HEK293 (cell line): ENCODE data around the gene ALOXE3.

Experiments used
- CTCF ChIA-PET: fragments of 350-600 bp; formaldehyde crosslinking; extraction: SDS; loops from one replicate; lab custom pipeline; 2021; ENCODE audit warnings: antibody characterized with exemption; lab: Yijun Ruan, JAX
- POLR2A ChIA-PET: fragments of 300-600 bp; formaldehyde crosslinking; extraction: SDS; loops from one replicate; lab custom pipeline; 2020; ENCODE audit warnings: antibody characterized with exemption, inconsistent platforms; lab: Yijun Ruan, JAX
- H3K27ac ChIP-seq: fragments of 200-500 bp; sonication (Bioruptor generic); 2 replicates; pipeline ENCODE4 v1.5.1; 2014; ENCODE audit warnings: low read depth, low read length, control low read depth, inconsistent platforms; ENCODE audit errors: extremely low read depth
- H3K36me3 ChIP-seq, 2 experiments: fragments of 200-500 bp in 1 of 2; sonication (Bioruptor generic) in 1 of 2; 1 replicate in 1 of 2; 2 replicates in 1 of 2; pipeline ENCODE4 v1.5.1; 2014 to 2017; ENCODE audit warnings: inconsistent platforms in 2 of 2, low read length in 2 of 2; ENCODE audit not compliant: control insufficient read depth in 2 of 2, insufficient read depth in 1 of 2
- H3K4me1 ChIP-seq: fragments of 200-500 bp; sonication (Bioruptor generic); 2 replicates; pipeline ENCODE4 v1.5.1; 2014; ENCODE audit warnings: mild to moderate bottlenecking, low read length, inconsistent platforms; ENCODE audit not compliant: control insufficient read depth, insufficient read depth
- H3K4me3 ChIP-seq: 2 replicates; pipeline ENCODE4 v1.5.1; 2011; ENCODE audit warnings: low read depth, mild to moderate bottlenecking, control low read depth, low read length, moderate library complexity
- H3K9me3 ChIP-seq: fragments of 200-500 bp; sonication (Bioruptor generic); 2 replicates; pipeline ENCODE4 v1.5.1; 2014; ENCODE audit warnings: low read depth, low read length, inconsistent platforms; ENCODE audit not compliant: control insufficient read depth, insufficient read depth
- KLF1 ChIP-seq: fragments of 450-650 bp; formaldehyde crosslinking; IDR thresholded peaks from 2 replicates; pipeline ENCODE4 v1.5.1; 2016; ENCODE audit warnings: missing biosample characterization, missing genetic modification characterization
- KLF10 ChIP-seq: fragments of 450-650 bp; IDR thresholded peaks from 2 replicates; pipeline ENCODE4 v1.5.1; 2018; ENCODE audit warnings: missing biosample characterization, mild to moderate bottlenecking, missing genetic modification characterization
- KLF8 ChIP-seq: fragments of 450-650 bp; formaldehyde crosslinking; IDR thresholded peaks from 2 replicates; pipeline ENCODE4 v1.5.1; 2016; ENCODE audit warnings: missing biosample characterization, missing genetic modification characterization
- OSR2 ChIP-seq: fragments of 450-650 bp; formaldehyde crosslinking; IDR thresholded peaks from 2 replicates; pipeline ENCODE4 v1.5.1; 2016; ENCODE audit warnings: missing biosample characterization, missing genetic modification characterization
- SP3 ChIP-seq: fragments of 450-650 bp; formaldehyde crosslinking; IDR thresholded peaks from 2 replicates; pipeline ENCODE4 v1.5.1; 2016; ENCODE audit warnings: missing biosample characterization, missing genetic modification characterization
- ZNF133 ChIP-seq: fragments of 450-650 bp; formaldehyde crosslinking; IDR thresholded peaks from 2 replicates; pipeline ENCODE4 v1.5.1; 2016; ENCODE audit warnings: missing biosample characterization, missing genetic modification characterization
- ZNF155 ChIP-seq: fragments of 450-650 bp; formaldehyde crosslinking; IDR thresholded peaks from 2 replicates; pipeline ENCODE4 v1.5.1; 2016; ENCODE audit warnings: missing biosample characterization, missing genetic modification characterization
- ZNF174 ChIP-seq: fragments of 450-650 bp; formaldehyde crosslinking; IDR thresholded peaks from 2 replicates; pipeline ENCODE4 v1.5.0; 2017; ENCODE audit warnings: missing biosample characterization, mild to moderate bottlenecking, missing genetic modification characterization
- ZNF221 ChIP-seq: fragments of 450-650 bp; formaldehyde crosslinking; IDR thresholded peaks from 2 replicates; pipeline ENCODE4 v1.5.1; 2017; ENCODE audit warnings: missing biosample characterization, missing genetic modification characterization, borderline replicate concordance
- ZNF24 ChIP-seq: fragments of 450-650 bp; formaldehyde crosslinking; IDR thresholded peaks from 2 replicates; pipeline ENCODE4 v1.5.1; 2016; ENCODE audit warnings: missing biosample characterization, missing genetic modification characterization
- ZNF274 ChIP-seq, 2 experiments: fragments of 200-500 bp in 1 of 2; fragments of 450-650 bp in 1 of 2; sonication (Bioruptor generic) in 1 of 2; formaldehyde crosslinking in 1 of 2; IDR thresholded peaks; 2 replicates each; pipeline versions ENCODE4 v1.5.1 to v1.6.1; 2014 to 2016; ENCODE audit warnings: borderline replicate concordance in 1 of 2, inconsistent platforms in 1 of 2, low read length in 1 of 2, missing biosample characterization in 1 of 2, missing genetic modification characterization in 1 of 2
- ZNF366 ChIP-seq: fragments of 450-650 bp; formaldehyde crosslinking; conservative IDR thresholded peaks from 2 replicates; pipeline ENCODE4 v1.5.1; 2016; ENCODE audit warnings: missing biosample characterization, missing genetic modification characterization
- ZNF549 ChIP-seq: fragments of 450-650 bp; IDR thresholded peaks from 2 replicates; pipeline ENCODE4 v1.5.1; 2018; ENCODE audit warnings: missing biosample characterization, missing genetic modification characterization, mild to moderate bottlenecking, inconsistent platforms, moderate library complexity
- ZNF555 ChIP-seq: fragments of 450-650 bp; formaldehyde crosslinking; conservative IDR thresholded peaks from 2 replicates; pipeline ENCODE4 v1.5.1; 2017; ENCODE audit warnings: missing biosample characterization, mild to moderate bottlenecking, missing genetic modification characterization, inconsistent platforms
- ZNF560 ChIP-seq: fragments of 450-650 bp; formaldehyde crosslinking; IDR thresholded peaks from 2 replicates; pipeline ENCODE4 v1.5.1; 2017; ENCODE audit warnings: missing biosample characterization, missing genetic modification characterization, borderline replicate concordance
- ZNF626 ChIP-seq: fragments of 450-650 bp; sonication (Bioruptor Pico); formaldehyde crosslinking; IDR thresholded peaks from 2 replicates; pipeline ENCODE4 v1.5.1; 2018; ENCODE audit warnings: missing biosample characterization, missing genetic modification characterization, inconsistent platforms
- ZNF670 ChIP-seq: fragments of 450-650 bp; formaldehyde crosslinking; IDR thresholded peaks from 2 replicates; pipeline ENCODE4 v1.5.1; 2016; ENCODE audit warnings: missing biosample characterization, missing genetic modification characterization, low read depth
- ZNF747 ChIP-seq: fragments of 450-650 bp; formaldehyde crosslinking; IDR thresholded peaks from 2 replicates; pipeline ENCODE4 v1.5.1; 2016; ENCODE audit warnings: missing biosample characterization, missing genetic modification characterization
- ZNF776 ChIP-seq: fragments of 450-650 bp; formaldehyde crosslinking; IDR thresholded peaks from 2 replicates; pipeline ENCODE4 v1.5.0; 2017; ENCODE audit warnings: missing biosample characterization, missing genetic modification characterization, borderline replicate concordance
- ZNF777 ChIP-seq: fragments of 450-650 bp; formaldehyde crosslinking; IDR thresholded peaks from 2 replicates; pipeline ENCODE4 v1.5.1; 2017; ENCODE audit warnings: missing biosample characterization, missing genetic modification characterization, borderline replicate concordance
- ZNF785 ChIP-seq: fragments of 450-650 bp; formaldehyde crosslinking; IDR thresholded peaks from 2 replicates; pipeline ENCODE4 v1.5.1; 2016; ENCODE audit warnings: missing biosample characterization, missing genetic modification characterization
- ZNF837 ChIP-seq: fragments of 450-650 bp; formaldehyde crosslinking; IDR thresholded peaks from 2 replicates; pipeline ENCODE4 v1.5.1; 2016; ENCODE audit warnings: missing biosample characterization, missing genetic modification characterization
- TF ChIP-seq, protein P1 (sequence below): fragments of 450-650 bp; formaldehyde crosslinking; IDR thresholded peaks from 2 replicates; pipeline ENCODE4 v1.5.1; 2016; ENCODE audit warnings: missing biosample characterization, missing genetic modification characterization
- TF ChIP-seq, protein P2 (sequence below): fragments of 450-650 bp; formaldehyde crosslinking; IDR thresholded peaks from 2 replicates; pipeline ENCODE4 v1.5.1; 2016; ENCODE audit warnings: missing biosample characterization, missing genetic modification characterization, borderline replicate concordance

The ALOXE3 gene

DNA sequence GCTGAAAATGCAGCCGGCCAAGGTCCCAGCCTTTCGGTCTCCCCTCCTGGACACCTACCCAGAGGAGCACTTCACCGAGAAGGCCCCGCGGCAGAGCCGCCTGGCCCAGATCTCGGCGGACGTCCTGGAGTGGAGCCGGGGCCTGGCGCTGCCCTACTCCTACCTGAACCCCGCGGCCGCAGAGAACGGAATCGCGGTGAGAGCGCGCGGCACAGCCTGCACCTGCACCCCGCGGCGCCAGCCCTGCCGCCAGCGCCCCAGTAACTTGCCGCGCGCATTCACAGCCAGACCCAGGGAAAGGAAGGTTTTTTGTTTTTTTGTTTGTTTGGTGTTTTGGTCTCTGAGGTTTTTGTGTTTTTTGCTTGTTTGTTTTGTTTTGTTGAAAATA lies 46.0 kb downstream of the ALOXE3 start:
- no peaks in the 10 kb centered on the region for H3K4me1 ChIP-seq
- no peak overlapping the region for H3K27ac ChIP-seq
- no peaks in the 10 kb centered on the region for H3K9me3 ChIP-seq
- ChIA-PET POLR2A (no interaction called here), CTCF (interaction anchor here (0.9 to 27.3 kb wide), 5 partner anchors 8 to 47 kb away, joined by 3 to 561 read pairs (median 76); partner anchors contain the start of genes ALOX12B and ALOXE3)
- no peak overlapping the region for H3K4me3 ChIP-seq
- TF ChIP-seq ZNF626 (tag by site-specific recombination) (no peak), ZNF837 (tag by site-specific recombination) (no peak), ZNF560 (tag by site-specific recombination) (no peak), SP3 (tag by site-specific recombination) (no peak), ZNF549 (tag by site-specific recombination) (no peak), KLF8 (no peak), ZNF366 (tag by site-specific recombination) (no peak), ZNF747 (tag by site-specific recombination) (no peak), KLF10 (no peak), ZNF274 (IDR thresholded peaks at IDR 0.05; ENCODE audit: low read length) (no peak), ZNF274 (tag by site-specific recombination; IDR thresholded peaks at IDR 0.05; ENCODE audit: borderline replicate concordance) (no peak), ZNF777 (no peak), ZNF155 (tag by site-specific recombination) (no peak), OSR2 (tag by site-specific recombination) (no peak)
- TF ChIP-seq, protein P1, sequence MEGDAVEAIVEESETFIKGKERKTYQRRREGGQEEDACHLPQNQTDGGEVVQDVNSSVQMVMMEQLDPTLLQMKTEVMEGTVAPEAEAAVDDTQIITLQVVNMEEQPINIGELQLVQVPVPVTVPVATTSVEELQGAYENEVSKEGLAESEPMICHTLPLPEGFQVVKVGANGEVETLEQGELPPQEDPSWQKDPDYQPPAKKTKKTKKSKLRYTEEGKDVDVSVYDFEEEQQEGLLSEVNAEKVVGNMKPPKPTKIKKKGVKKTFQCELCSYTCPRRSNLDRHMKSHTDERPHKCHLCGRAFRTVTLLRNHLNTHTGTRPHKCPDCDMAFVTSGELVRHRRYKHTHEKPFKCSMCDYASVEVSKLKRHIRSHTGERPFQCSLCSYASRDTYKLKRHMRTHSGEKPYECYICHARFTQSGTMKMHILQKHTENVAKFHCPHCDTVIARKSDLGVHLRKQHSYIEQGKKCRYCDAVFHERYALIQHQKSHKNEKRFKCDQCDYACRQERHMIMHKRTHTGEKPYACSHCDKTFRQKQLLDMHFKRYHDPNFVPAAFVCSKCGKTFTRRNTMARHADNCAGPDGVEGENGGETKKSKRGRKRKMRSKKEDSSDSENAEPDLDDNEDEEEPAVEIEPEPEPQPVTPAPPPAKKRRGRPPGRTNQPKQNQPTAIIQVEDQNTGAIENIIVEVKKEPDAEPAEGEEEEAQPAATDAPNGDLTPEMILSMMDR = no peak
- TF ChIP-seq, protein P2, sequence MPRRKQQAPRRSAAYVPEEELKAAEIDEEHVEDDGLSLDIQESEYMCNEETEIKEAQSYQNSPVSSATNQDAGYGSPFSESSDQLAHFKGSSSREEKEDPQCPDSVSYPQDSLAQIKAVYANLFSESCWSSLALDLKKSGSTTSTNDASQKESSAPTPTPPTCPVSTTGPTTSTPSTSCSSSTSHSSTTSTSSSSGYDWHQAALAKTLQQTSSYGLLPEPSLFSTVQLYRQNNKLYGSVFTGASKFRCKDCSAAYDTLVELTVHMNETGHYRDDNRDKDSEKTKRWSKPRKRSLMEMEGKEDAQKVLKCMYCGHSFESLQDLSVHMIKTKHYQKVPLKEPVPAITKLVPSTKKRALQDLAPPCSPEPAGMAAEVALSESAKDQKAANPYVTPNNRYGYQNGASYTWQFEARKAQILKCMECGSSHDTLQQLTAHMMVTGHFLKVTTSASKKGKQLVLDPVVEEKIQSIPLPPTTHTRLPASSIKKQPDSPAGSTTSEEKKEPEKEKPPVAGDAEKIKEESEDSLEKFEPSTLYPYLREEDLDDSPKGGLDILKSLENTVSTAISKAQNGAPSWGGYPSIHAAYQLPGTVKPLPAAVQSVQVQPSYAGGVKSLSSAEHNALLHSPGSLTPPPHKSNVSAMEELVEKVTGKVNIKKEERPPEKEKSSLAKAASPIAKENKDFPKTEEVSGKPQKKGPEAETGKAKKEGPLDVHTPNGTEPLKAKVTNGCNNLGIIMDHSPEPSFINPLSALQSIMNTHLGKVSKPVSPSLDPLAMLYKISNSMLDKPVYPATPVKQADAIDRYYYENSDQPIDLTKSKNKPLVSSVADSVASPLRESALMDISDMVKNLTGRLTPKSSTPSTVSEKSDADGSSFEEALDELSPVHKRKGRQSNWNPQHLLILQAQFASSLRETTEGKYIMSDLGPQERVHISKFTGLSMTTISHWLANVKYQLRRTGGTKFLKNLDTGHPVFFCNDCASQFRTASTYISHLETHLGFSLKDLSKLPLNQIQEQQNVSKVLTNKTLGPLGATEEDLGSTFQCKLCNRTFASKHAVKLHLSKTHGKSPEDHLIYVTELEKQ (tag by site-specific recombination) = no peak
- H3K36me3 ChIP-seq = no peaks in the 10 kb centered on the region

DNA sequence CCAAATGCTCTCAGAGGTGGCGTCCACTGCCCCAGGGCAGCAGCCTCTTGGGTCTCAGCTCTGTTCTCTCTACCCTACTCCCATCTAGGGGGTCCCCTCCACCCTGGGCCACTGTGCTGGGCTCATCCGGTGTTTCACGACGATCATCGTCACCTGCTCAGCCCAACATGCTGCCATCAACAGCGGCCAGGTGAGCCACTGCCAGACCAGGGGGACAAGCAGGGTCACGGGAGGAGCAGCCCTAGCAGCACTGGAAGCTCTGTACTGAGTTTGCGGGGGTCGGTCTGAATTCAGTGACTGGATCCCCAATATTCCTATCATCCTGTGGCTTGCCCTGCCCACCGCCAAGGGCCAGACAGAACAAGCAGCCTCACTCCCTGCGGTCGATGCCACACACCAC lies 46.8 kb downstream of the ALOXE3 start:
- H3K4me1 ChIP-seq = no peaks in the 10 kb centered on the region
- no peaks in the 10 kb centered on the region for H3K9me3 ChIP-seq
- no peak overlapping the region for H3K27ac ChIP-seq
- TF ChIP-seq ZNF776 (tag by site-specific recombination) = no peak
- TF ChIP-seq KLF1 (tag by site-specific recombination) = no peak
- TF ChIP-seq, all 188 proteins: peak for 0
- Histone ChIP-seq H3K36me3 (no peaks in the 10 kb centered on the region), H3K4me3 (no peak overlapping the region)
- POLR2A ChIA-PET = no interaction called here
- CTCF ChIA-PET = interaction anchor here (0.6 to 27.3 kb wide), 7 partner anchors 8 to 1318 kb away, joined by 3 to 561 read pairs (median 54); partner anchors contain the start of genes ALOX12B and ALOXE3

DNA sequence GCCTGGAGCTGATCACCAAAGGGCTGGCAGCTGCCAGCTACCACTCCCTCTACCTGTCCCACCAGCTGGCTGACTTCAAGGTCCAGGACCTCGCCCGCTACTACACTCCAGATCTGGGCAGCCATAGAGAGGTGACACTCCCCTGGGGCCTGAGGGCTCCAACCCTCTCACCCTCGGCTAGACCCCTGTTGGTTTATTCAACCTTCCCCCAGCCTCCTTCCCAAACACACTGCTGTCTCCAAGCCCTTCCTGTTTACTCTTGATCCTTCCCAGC lies 48.8 kb downstream of the ALOXE3 start:
- H3K4me1 ChIP-seq = no peaks in the 10 kb centered on the region
- no peaks in the 10 kb centered on the region for H3K36me3 ChIP-seq
- CTCF ChIA-PET = interaction anchor here (0.5 to 27.3 kb wide), 9 partner anchors 10 to 364 kb away, joined by 3 to 561 read pairs (median 4); partner anchors contain the start of gene ALOX12B
- H3K27ac ChIP-seq = no peak overlapping the region
- no peaks in the 10 kb centered on the region for H3K9me3 ChIP-seq
- POLR2A ChIA-PET = interaction anchor here (0.5 to 0.9 kb wide), 3 partner anchors 19 to 456 kb away, joined by 4 to 7 read pairs (median 5); no protein-coding TSS in a partner anchor
- no peak overlapping the region for H3K4me3 ChIP-seq
- no peak for TF ChIP-seq ZNF670
- TF ChIP-seq ZNF221 (tag by site-specific recombination) = no peak
- no peak for TF ChIP-seq ZNF785 (tag by site-specific recombination)
- no peak for TF ChIP-seq ZNF133 (tag by site-specific recombination)
- no peak for TF ChIP-seq ZNF555 (tag by site-specific recombination)
- TF ChIP-seq ZNF24 (tag by site-specific recombination) = no peak
- TF ChIP-seq ZNF174 = no peak
